NCI-H1417 (cell line): ENCODE results near the gene SCFD2.

Experiments
- DNase-seq, 3 experiments: peaks; one replicate each; lab custom pipeline; 2025; lab: John Stamatoyannopoulos, UW

The SCFD2 gene

DNA sequence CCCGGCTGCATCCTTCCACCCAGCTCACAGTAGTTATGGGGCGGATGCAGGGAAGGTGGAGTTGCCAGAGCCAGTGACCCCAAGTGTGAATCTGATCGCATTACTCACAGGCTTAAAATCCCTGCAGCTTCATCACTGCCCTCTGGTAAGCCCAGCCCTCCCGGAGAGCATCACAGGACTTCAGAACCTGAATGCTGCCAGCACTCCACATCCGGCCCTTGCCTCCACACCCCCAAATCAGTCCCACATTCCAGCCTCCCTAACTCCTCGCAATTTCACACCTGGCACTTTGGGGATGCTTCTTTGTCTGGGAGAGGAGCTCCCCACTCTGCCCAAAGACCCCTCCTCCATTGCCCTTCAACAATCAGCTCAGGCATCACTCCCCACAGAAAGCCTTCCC is 488.2 kb downstream of the SCFD2 start:
- no peak for DNase-seq

- no peak for DNase-seq
Observed at GRCh38 chr4:52877036-52877435, 488.8 kb downstream of the SCFD2 start.

- DNase-seq: no peak
Observed at GRCh38 chr4:52876069-52876468, 489.8 kb downstream of the SCFD2 start.

DNA sequence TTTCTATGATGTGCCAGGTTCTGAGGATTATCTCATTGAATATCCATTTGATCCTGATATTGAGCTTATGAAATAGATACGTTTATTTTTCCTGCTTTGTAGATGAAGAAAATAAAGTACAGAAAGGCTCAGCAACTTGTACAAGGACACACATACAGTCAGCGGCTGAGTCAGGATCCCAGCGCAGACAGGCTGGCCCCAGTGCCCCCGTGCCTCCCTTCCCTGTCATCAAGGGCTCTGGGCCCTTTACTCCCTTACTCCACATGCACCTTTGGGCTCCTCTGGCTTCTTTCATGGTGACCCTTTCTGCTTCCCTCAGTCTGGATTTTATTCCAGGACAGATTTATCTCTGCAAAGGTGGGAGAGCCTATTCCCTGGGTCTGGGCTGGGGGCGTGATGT is 490.9 kb downstream of the SCFD2 start:
- no peak for DNase-seq

- DNase-seq: no peak
Observed at GRCh38 chr4:52873861-52874343, 492.0 kb downstream of the SCFD2 start.

DNA sequence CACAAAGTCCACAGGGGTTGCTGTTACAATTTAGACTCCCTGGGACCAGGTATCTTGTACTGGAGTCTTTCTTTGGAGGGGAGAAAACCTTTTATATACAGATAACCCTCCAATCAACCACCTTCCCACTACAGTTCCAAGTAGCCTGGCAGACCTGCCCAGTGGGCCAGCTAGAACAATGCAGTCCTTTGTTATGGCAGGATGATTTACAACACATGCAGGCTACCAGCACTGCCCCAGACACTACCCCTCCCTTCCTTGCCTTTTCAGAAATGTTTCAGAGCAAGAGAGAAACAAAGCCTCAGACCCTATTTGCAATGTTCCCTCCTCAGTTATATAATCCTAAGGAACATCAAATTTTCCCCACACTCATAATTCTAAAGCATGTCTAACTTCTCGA is 492.7 kb downstream of the SCFD2 start:
- DNase-seq: peak in 1 of 3 experiments; percentile 65

DNA sequence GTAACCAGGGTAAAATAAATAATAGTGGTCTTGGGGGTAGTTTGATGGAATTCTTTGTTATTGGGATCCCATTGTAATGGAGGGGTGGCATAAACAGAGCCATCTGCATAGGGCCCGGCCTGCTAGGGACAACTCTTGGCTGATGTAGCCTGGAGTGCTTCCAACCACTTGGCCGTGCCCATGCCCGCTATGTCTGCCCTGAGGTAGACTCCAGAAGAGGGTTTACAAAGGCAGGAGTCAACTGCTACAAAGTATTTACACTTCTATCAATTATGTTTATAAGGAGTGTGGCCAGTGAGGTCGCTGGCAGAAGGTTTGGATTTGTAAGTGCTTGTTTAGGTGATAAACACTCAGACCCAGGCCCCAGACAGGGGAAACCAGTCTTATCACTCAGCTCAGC is 495.6 kb downstream of the SCFD2 start:
- DNase-seq: peak in 2 of 3 experiments; percentile 9 to 18

- DNase-seq: no peak
Observed at GRCh38 chr4:52869656-52870055, 496.2 kb downstream of the SCFD2 start.

DNA sequence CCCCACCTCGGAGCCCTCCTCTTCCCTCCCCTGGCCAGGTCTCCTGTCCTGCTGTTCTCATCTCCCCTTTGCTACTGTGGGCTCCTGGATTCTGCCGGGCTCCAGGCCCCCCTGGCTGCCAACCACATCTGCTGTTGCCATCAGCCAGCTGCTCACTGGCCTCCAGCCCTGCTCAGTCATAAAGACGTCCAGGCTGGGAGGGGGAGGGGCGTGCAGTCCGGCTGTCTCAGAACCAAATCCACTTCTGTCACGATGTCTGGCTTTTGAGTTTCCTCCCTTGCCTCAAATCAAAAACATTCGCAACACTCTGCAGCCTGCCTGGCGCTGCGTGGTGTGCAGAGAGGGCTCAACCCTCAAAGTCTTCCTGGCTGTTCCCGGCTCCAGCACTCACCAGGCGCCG is 496.7 kb downstream of the SCFD2 start:
- peak in 2 of 3 experiments; percentile 8 to 51 for DNase-seq

- DNase-seq: peak in 2 of 3 experiments; percentile 5 to 73
Observed at GRCh38 chr4:52868133-52868532, 497.7 kb downstream of the SCFD2 start.

- no peak for DNase-seq
Observed at GRCh38 chr4:52867163-52867562, 498.7 kb downstream of the SCFD2 start.

DNA sequence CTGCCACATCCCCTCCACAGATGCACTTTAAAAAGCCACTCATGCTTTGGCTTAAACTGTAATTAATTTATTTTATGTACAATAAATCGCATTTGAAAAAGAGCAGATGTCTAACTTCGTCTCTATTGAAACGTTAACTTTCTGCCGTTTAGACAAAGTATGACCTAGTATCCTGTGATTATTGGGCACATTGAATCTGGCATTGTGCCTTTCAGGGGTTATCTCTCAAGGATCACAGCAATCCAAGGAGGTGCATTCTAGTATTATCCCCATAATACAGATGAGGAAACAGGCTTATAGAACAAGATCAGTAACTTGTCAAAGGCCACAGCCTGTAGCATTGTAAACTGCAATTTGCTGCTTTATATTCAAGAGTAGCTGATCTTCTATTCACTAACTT is 499.1 kb downstream of the SCFD2 start:
- no peak for DNase-seq

- no peak for DNase-seq
Observed at GRCh38 chr4:52865300-52865699, 500.6 kb downstream of the SCFD2 start.

DNA sequence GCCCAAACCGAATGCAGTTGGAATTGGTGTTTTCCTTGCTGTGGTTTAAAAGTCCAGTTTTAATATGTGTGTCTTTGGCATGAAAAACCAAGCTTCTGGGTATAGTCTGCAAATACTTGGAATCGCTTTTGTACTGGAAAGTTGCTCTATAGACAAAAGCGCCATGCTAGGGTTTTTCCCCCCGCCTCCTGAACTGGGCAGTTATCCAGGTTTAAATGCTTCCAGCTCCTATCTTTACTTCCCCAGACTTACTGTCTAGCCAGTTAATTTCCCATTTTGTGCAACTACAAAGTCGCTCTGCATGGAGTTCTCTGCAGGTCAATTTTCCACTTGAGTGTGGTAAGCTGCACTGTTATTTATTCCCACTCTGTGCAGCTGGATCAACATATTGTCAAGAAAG is 501.1 kb downstream of the SCFD2 start:
- DNase-seq: peak; percentile 64 to 97 (median 94)

GRCh38 chr4:52863324-52863723 is 502.5 kb downstream of the SCFD2 start:
- peak in 2 of 3 experiments; percentile 24 to 34 for DNase-seq

DNA sequence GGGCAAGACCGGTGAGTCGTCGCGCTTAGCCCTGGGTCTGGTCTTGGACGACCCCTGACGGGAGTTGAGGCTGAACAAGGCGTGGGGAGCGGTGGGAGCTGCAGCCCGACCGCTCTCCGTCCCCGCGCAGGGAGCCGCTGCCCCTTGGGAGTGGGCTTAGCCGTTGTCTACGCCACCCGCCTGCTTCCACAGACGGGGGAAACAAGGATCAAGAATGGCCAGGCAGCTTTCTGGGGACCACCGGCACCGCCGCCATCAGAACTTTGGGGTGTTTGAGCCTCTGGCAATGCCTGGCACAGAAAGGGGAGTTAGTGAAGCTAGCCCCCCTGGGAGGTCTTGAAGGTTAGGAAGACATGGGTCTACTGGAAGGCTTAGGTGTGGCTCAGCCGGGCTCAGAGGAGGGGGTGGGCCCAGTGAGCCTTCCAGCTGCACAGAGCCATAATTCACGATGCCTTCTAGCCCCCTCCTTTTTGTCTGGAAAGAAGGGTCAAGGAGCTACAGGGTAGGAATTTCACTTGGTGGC is 503.2 kb downstream of the SCFD2 start:
- DNase-seq: peak; percentile 32 to 79 (median 53)

GRCh38 chr4:52861879-52862616 is 503.8 kb downstream of the SCFD2 start, which contains the start of gene RASL11B:
Gene RASL11B (plus strand): TSS chr4:52862317. CDS start chr4:52862508, 191 bp downstream.
- peak; percentile 92 to 94 (median 93) for DNase-seq

GRCh38 chr4:52861171-52861823 is 504.6 kb downstream of the SCFD2 start:
- DNase-seq: peak in 2 of 3 experiments; percentile 59 to 86

DNA sequence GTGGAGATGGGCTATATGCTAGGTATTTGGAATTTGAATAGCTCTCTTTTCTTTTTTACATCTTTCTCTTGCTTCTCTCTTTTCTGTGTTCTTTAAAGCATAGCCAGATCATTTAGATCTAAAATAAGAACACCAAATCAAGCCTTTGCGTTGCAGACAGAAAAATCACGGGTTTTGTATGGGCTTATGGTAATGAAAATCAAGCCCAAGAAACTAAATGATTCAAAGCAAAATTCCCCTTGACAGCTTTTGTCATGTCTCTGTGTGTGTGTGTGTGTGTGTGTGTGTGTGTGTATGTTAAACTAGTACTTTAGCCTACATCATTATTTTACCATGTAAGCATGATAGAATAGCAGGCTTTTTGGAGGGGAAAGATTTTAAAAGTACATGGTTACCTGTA is 505.5 kb downstream of the SCFD2 start:
- DNase-seq: no peak

- no peak for DNase-seq
Observed at GRCh38 chr4:52856801-52857200, 509.1 kb downstream of the SCFD2 start.

- DNase-seq: no peak
Observed at GRCh38 chr4:52853351-52853750, 512.5 kb downstream of the SCFD2 start.

DNA sequence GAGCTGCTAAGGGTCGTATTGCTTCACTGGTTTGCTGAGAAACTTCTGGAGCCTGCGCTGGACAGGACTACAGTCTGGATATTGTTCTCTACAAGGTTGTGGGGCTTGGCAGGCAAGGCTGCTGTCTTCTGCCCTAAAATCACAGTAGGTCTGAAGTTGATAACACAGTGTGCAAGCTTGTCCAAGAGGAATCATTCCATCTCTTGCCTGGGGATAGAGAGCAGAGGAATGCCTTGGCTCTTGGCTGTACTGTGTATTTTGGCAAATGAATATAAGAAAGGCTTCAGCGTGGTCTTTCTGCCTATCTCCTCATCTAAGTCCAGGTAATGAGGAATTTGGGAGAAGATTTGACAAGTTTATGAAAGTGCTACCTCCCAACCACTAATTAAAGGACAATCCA is 513.1 kb downstream of the SCFD2 start:
- no peak for DNase-seq

- no peak for DNase-seq
Observed at GRCh38 chr4:52852041-52852440, 513.8 kb downstream of the SCFD2 start.
